IMR-90 (cell line): Measurements from ENCODE around the gene LYSMD4.

Source experiments
- BHLHE40 ChIP-seq: fragments of 150-350 bp; IDR thresholded peaks from 2 replicates; pipeline ENCODE4 v1.6.1; 2016; ENCODE audit warnings: mild to moderate bottlenecking, low read depth, low read length
- CTCF ChIP-seq: conservative IDR thresholded peaks from 2 replicates; pipeline ENCODE4 v1.5.1; 2012; ENCODE audit warnings: mild to moderate bottlenecking, low read depth, low read length, improper control_type of control experiment
- ELK1 ChIP-seq: fragments of 150-350 bp; IDR thresholded peaks from 2 replicates; pipeline ENCODE4 v1.6.1; 2016; ENCODE audit warnings: low read depth, mild to moderate bottlenecking, low read length, moderate library complexity, borderline replicate concordance
- MAFK ChIP-seq: IDR thresholded peaks from 2 replicates; pipeline ENCODE4 v1.6.1; 2012; ENCODE audit warnings: low read depth, low read length, improper control_type of control experiment
- MAZ ChIP-seq: IDR thresholded peaks from 2 replicates; pipeline ENCODE4 v1.6.1; 2012; ENCODE audit warnings: low read depth, mild to moderate bottlenecking, low read length, improper control_type of control experiment, moderate library complexity, borderline replicate concordance
- MXI1 ChIP-seq: IDR thresholded peaks from 2 replicates; pipeline ENCODE4 v1.6.1; 2012; ENCODE audit warnings: low read depth, mild to moderate bottlenecking, low read length, moderate library complexity, borderline replicate concordance
- POLR2A ChIP-seq: IDR thresholded peaks from 2 replicates; pipeline ENCODE4 v1.6.1; 2012; ENCODE audit warnings: mild to moderate bottlenecking, low read depth, low read length
- RAD21 ChIP-seq: IDR thresholded peaks from 2 replicates; pipeline ENCODE4 v1.6.1; 2012; ENCODE audit warnings: low read length, improper control_type of control experiment
- RCOR1 ChIP-seq: IDR thresholded peaks from 2 replicates; pipeline ENCODE4 v1.6.1; 2012; ENCODE audit warnings: mild to moderate bottlenecking, low read length, improper control_type of control experiment; ENCODE audit not compliant: insufficient replicate concordance
- RFX5 ChIP-seq: IDR thresholded peaks from 2 replicates; pipeline ENCODE4 v1.8.0; 2012; ENCODE audit warnings: low read depth, mild to moderate bottlenecking, low read length, moderate library complexity
- USF2 ChIP-seq: fragments of 150-350 bp; IDR thresholded peaks from 2 replicates; pipeline ENCODE4 v1.6.1; 2017; ENCODE audit warnings: mild to moderate bottlenecking, antibody characterized with exemption, low read length, low read depth

- TF ChIP-seq MAZ (no peak), CTCF (no peak), RCOR1 (no peak), RAD21 (no peak), POLR2A (no peak), MAFK (no peak), USF2 (no peak), BHLHE40 (no peak), MXI1 (no peak), RFX5 (no peak), ELK1 (no peak)
These were observed 26.5 kb downstream of the LYSMD4 start for GRCh38 chr15:99706557-99707303.
